HG02885 (cell line): Measurements from ENCODE around the gene RPS26.
"Not testable (repeated sequence)": the region's sequence is repeated elsewhere in the genome, so short reads cannot be mapped to it uniquely, and the experiment has no call there.

Source experiments
- ATAC-seq: cut with Tn5 transposase; IDR thresholded peaks from one replicate; pipeline ENCODE4 v1.9.1; 2021; ENCODE audit warnings: mild to moderate bottlenecking; ENCODE audit not compliant: unreplicated experiment, poor library complexity

Gene RPS26

GRCh38 chr12:56020423-56021184, 21.1 kb upstream of the RPS26 start, which contains the start of gene IKZF4:
Gene IKZF4 (plus strand): TSS chr12:56021043. CDS start chr12:56021494, 451 bp downstream.
- ATAC-seq, result no peak

DNA sequence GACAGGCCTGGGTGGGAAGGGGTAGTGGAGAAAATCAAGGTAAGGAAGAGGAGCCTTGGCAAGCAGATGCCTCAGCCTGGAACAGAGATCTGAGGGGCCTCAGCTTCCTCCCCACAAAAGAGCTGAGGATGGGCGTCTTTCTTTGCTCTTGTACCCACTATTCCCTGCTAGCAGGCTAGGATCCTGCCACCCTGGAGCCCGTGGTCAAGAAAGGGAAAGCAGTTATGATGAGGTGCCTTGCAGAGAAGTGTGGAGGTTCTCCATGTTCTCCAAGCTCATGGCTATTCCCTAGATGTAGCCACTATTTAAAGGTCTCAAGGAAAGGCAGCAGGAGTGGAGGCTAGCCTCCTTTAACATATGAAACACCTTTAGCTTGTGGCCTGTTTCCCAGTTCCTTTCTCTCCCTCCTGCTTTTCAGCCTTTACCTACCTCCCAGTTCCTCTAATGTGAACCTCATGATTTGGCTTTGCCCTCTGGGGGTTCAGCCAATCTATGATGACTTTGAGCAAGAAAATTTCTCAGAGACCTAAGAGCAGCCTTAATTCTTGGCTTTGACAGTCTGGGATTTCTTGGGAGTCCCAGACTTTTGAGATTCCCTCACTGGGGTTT, 19.7 kb upstream of the RPS26 start:
- ATAC-seq, result no peak

- ATAC-seq, result no peak
Measured at GRCh38 chr12:56028511-56029165, 13.1 kb upstream of the RPS26 start.

GRCh38 chr12:56029166-56029519, 12.6 kb upstream of the RPS26 start:
- no peak for ATAC-seq

DNA sequence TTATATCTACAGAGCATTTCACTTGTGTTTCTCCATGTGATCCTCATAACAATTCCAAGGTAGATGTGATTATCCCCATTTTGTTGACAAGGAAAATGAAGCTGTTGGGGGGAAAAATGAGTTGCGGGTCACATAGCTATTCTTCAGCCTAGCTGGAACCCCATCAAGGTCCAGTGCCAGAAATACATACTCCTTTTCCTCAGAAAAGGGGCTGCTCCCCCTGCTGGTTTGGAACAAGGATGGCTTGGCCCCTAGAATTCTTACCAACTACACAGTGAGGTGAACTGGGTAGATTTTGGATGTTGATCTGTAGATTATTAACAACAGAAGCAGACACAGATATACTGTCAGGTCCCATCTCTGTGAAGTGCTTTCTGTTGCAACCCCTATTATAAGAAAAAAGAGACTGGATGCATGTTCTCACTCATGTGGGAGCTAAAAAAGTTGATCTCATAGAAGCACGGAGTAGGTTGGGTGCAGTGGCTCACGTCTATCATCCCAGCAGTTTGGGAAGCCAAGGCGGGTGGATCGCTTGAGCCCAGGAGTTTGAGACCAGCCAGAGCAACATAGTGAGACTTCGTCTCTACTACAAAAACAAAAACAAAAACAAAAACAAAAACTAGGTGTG, 11.9 kb upstream of the RPS26 start:
- ATAC-seq, result no peak

- no peak for ATAC-seq
Measured at GRCh38 chr12:56031987-56032386, 9.7 kb upstream of the RPS26 start.

- no peak for ATAC-seq
Measured at GRCh38 chr12:56034586-56035332, 7.0 kb upstream of the RPS26 start.

GRCh38 chr12:56037161-56037560, 4.6 kb upstream of the RPS26 start:
- no peak for ATAC-seq

- ATAC-seq, result no peak
Measured at GRCh38 chr12:56038022-56038655, 3.6 kb upstream of the RPS26 start.

DNA sequence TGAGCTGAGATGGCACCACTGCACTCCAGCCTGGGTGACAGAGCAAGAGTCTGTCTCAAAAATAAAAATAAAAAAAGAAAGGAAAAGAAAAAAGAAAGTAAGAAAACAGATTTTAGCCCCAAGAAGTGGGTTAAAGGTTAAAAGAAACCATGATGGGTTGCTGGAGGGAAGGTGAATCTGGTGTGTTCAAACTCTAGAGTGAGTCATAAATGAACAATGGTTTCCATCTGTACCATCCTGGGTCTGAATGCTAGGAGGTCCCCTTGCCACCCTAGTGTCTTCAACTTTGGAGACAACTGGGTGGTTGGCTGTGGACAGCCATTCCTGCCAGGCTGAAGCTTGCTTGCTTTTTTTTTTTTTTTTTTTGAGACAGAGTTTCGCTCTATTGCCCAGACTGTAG, 1.6 kb upstream of the RPS26 start:
- no peak for ATAC-seq

DNA sequence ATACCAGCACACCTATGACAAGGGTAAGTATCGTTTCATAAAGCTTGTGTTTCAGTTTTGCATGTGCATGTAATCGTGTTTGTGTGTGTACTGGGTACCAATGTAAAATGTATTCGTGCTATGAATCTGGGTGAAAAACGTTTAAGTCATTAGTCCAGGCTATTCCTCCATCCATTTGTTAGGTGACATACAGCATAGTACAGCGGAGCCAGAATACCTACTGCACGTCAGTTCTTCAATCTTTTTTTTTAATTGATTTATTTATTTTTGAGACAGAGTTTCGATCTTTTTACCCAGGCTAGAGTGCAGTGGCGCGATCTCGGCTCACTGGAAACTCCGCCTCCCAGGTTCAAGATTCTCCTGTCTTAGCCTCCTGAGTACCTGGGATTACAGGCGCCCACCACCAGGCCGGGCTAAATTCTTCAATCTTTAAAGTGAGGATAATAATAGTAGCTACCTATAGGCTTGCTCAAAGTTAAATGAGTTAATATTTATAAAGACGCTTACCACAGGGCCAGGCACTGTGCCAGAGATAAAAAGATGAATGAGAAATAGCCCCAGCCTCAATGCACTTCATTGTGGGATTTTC, 661 bp upstream of the RPS26 start:
- no peak for ATAC-seq

GRCh38 chr12:56042430-56042813, 704 bp downstream of the RPS26 start:
- ATAC-seq, result not testable (repeated sequence)

DNA sequence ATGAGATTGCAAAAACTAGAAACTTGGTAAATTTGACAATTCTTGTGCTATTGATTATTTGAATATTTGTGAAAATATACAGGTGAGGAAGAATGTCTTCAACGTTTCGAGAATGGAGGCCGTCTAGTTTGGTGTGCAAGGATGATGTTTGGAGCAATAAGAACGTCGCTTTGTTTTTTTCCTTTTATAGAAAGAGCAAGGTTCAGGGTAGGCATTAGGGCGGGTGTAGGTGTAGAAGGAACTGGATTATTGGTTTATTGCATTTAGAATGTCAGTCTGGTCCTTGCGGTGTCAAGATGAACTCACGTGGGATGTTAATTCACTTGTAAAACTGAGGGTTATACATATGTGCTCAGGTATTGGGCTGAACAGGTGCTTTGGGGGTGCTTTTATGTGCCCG, 1.1 kb downstream of the RPS26 start:
- ATAC-seq, result no peak

- no peak for ATAC-seq
Measured at GRCh38 chr12:56046027-56046780, 4.5 kb downstream of the RPS26 start.

DNA sequence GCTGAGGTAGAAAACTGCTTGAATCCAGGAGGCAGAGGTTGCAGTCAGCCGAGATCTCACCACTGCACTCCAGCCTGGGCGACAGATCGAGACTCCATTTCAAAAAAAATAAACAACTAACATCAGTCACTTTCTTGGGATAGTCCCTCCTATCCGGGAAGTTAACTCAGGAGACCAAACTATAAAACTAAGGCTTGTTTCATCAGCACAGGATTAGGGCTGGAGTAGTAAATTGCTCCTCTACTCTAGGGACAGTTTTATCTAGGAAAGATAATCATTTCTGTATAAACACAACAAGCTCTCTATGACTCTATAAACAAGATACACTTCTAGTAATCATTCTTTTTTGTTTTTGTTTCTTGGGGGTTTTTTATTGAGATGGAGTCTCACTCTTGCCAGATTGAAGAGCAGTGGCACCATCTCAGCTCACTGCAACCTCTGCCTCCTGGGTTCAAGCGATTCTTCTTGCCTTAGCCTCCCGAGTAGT, 11.7 kb downstream of the RPS26 start:
- ATAC-seq, result no peak

DNA sequence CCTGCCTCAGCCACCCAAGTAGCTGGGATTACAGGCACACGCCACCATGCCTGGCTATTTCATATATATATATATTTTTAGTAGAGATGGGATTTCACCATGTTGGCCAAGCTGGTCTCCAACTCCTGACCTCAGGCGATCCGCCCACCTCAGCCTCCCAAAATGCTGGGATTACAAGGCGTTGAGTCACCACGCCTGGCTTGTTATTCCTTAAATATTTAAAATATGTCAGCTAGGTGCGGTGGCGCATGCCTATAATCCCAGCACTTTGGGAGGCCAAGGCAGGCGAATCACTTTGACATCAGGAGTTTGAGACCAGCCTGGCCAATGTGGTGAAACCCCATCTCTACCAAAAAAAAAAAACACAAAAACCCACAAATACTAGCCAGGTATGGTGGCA, 18.2 kb downstream of the RPS26 start:
- ATAC-seq, result not testable (repeated sequence)

GRCh38 chr12:56061982-56062381, 20.3 kb downstream of the RPS26 start:
- ATAC-seq, result no peak

- no peak for ATAC-seq
Measured at GRCh38 chr12:56062996-56063395, 21.3 kb downstream of the RPS26 start.

GRCh38 chr12:56071648-56072047, 29.9 kb downstream of the RPS26 start:
- ATAC-seq, result no peak
